Mesendoderm (in vitro differentiated cells): ENCODE data around the gene PCSK1.

Source experiments
- DNase-seq: peaks from one replicate; pipeline ENCODE4 v3.0.0; 2013
- H2AK5ac ChIP-seq: 2 replicates; pipeline ENCODE4 v1.6.1; 2013; ENCODE audit warnings: low read length, inconsistent platforms
- H2BK120ac ChIP-seq: 2 replicates; pipeline ENCODE4 v1.6.1; 2013; ENCODE audit warnings: low read depth, mild to moderate bottlenecking, low read length, moderate library complexity, mixed read lengths
- H2BK15ac ChIP-seq: replicated peaks from 2 replicates; pipeline ENCODE4 v1.6.1; 2013; ENCODE audit warnings: low read depth, mild to moderate bottlenecking, moderate library complexity
- H2BK5ac ChIP-seq: 2 replicates; pipeline ENCODE4 v1.6.1; 2013; ENCODE audit warnings: low read length, inconsistent platforms
- H3K18ac ChIP-seq: 2 replicates; pipeline ENCODE4 v1.6.1; 2013; ENCODE audit warnings: mild to moderate bottlenecking, low read length, mixed read lengths
- H3K23ac ChIP-seq: one replicate; pipeline ENCODE4 v1.6.1; 2013; ENCODE audit warnings: low read length
- H3K27ac ChIP-seq: 2 replicates; pipeline ENCODE4 v1.5.1; 2013; ENCODE audit warnings: low read depth, mild to moderate bottlenecking, inconsistent platforms, low read length, moderate library complexity
- H3K27me3 ChIP-seq: 2 replicates; pipeline ENCODE4 v1.6.1; 2013; ENCODE audit warnings: low read length, control low read depth, mild to moderate bottlenecking, inconsistent platforms; ENCODE audit not compliant: insufficient read depth, poor library complexity
- H3K36me3 ChIP-seq: 2 replicates; pipeline ENCODE4 v1.6.1; 2013; ENCODE audit warnings: low read length, inconsistent platforms; ENCODE audit not compliant: control insufficient read depth, insufficient read depth
- H3K4ac ChIP-seq: one replicate; pipeline ENCODE4 v1.6.1; 2013; ENCODE audit warnings: low read depth, mild to moderate bottlenecking, low read length, moderate library complexity
- H3K4me1 ChIP-seq: 2 replicates; pipeline ENCODE4 v1.6.1; 2013; ENCODE audit warnings: low read depth, low read length, inconsistent platforms; ENCODE audit not compliant: control insufficient read depth
- H3K4me2 ChIP-seq: 2 replicates; pipeline ENCODE4 v1.6.1; 2013; ENCODE audit warnings: low read length
- H3K4me3 ChIP-seq: 2 replicates; pipeline ENCODE4 v1.5.1; 2013; ENCODE audit warnings: mild to moderate bottlenecking, low read length
- H3K56ac ChIP-seq: one replicate; pipeline ENCODE4 v1.6.1; 2013; ENCODE audit warnings: low read length
- H3K79me1 ChIP-seq: 2 replicates; pipeline ENCODE4 v1.6.1; 2013; ENCODE audit warnings: low read length, inconsistent platforms
- H3K79me2 ChIP-seq: 2 replicates; pipeline ENCODE4 v1.6.1; 2013; ENCODE audit warnings: mild to moderate bottlenecking, low read length; ENCODE audit not compliant: control insufficient read depth, insufficient read depth
- H3K9ac ChIP-seq: 2 replicates; pipeline ENCODE4 v1.6.1; 2013; ENCODE audit warnings: low read length, inconsistent platforms
- H4K5ac ChIP-seq: one replicate; pipeline ENCODE4 v1.6.1; 2013; ENCODE audit warnings: low read length
- H4K8ac ChIP-seq: one replicate; pipeline ENCODE4 v1.6.1; 2013; ENCODE audit warnings: low read depth, mild to moderate bottlenecking, control low read depth, low read length, moderate library complexity
- WGBS: extraction: QIAGEN DNeasy Blood & Tissue Kit; methylation state at CpG from one replicate; pipeline ENCODE4 v1.1.7; 2013; ENCODE audit warnings: low lambda C conversion rate, missing lambda C conversion rate; ENCODE audit not compliant: insufficient coverage; ENCODE audit errors: extremely low coverage; 5-methylcytosine and 5-hydroxymethylcytosine counted together

Gene PCSK1

GRCh38 chr5:96387616-96388015, 45.4 kb downstream of the PCSK1 start:
- Histone ChIP-seq H2BK120ac (no peak overlapping the region), H3K4me1 (no peaks in the 10 kb centered on the region), H3K9ac (no peak overlapping the region), H3K79me2 (no peaks in the 10 kb centered on the region), H3K4ac (no peak overlapping the region), H3K56ac (no peak overlapping the region), H2BK15ac (no peak overlapping the region), H3K4me3 (no peak overlapping the region), H3K27me3 (no peaks in the 10 kb centered on the region), H3K79me1 (no peaks in the 10 kb centered on the region), H3K36me3 (no peaks in the 10 kb centered on the region), H2AK5ac (no peak overlapping the region), H4K8ac (no peak overlapping the region), H3K27ac (no peak overlapping the region), H3K4me2 (no peak overlapping the region), H4K5ac (no peak overlapping the region), H3K18ac (no peak overlapping the region), H3K23ac (no peak overlapping the region), H2BK5ac (no peak overlapping the region)
- WGBS: no CpG with 5 or more reads among the region's 2 CpGs
- DNase-seq: no peak

GRCh38 chr5:96385538-96385937, 47.5 kb downstream of the PCSK1 start:
- Histone ChIP-seq H4K5ac (no peak overlapping the region), H3K23ac (no peak overlapping the region), H2BK5ac (no peak overlapping the region), H3K79me1 (no peaks in the 10 kb centered on the region), H3K79me2 (no peaks in the 10 kb centered on the region), H3K4me2 (no peak overlapping the region), H3K27ac (no peak overlapping the region), H3K18ac (no peak overlapping the region), H3K4me1 (no peaks in the 10 kb centered on the region), H3K36me3 (no peaks in the 10 kb centered on the region), H3K56ac (no peak overlapping the region), H2AK5ac (no peak overlapping the region), H2BK15ac (no peak overlapping the region), H3K4me3 (no peak overlapping the region), H3K9ac (no peak overlapping the region), H3K27me3 (no peaks in the 10 kb centered on the region), H2BK120ac (no peak overlapping the region), H4K8ac (no peak overlapping the region), H3K4ac (no peak overlapping the region)
- DNase-seq: no peak
- WGBS: no CpG with 5 or more reads among the region's 1 CpG

GRCh38 chr5:96384353-96384752, 48.7 kb downstream of the PCSK1 start:
- Histone ChIP-seq H2BK120ac (no peak overlapping the region), H3K79me1 (no peaks in the 10 kb centered on the region), H3K9ac (no peak overlapping the region), H3K4me3 (no peak overlapping the region), H3K4me1 (no peaks in the 10 kb centered on the region), H3K79me2 (no peaks in the 10 kb centered on the region), H3K23ac (no peak overlapping the region), H4K8ac (no peak overlapping the region), H2AK5ac (no peak overlapping the region), H2BK5ac (no peak overlapping the region), H3K27ac (no peak overlapping the region), H3K18ac (no peak overlapping the region), H3K4ac (no peak overlapping the region), H3K56ac (no peak overlapping the region), H2BK15ac (no peak overlapping the region), H3K27me3 (no peaks in the 10 kb centered on the region), H3K4me2 (no peak overlapping the region), H3K36me3 (no peaks in the 10 kb centered on the region), H4K5ac (no peak overlapping the region)
- peak; percentile 4 for DNase-seq
- WGBS: no CpG with 5 or more reads among the region's 3 CpGs

GRCh38 chr5:96381526-96381925, 51.5 kb downstream of the PCSK1 start:
- no peak overlapping the region for H4K8ac ChIP-seq
- no CpG with 5 or more reads among the region's 5 CpGs for WGBS
- H3K27ac ChIP-seq: no peak overlapping the region
- H3K4me1 ChIP-seq: no peaks in the 10 kb centered on the region
- no peak overlapping the region for H3K23ac ChIP-seq
- H3K4me3 ChIP-seq: no peak overlapping the region
- no peak overlapping the region for H3K4ac ChIP-seq
- peak; percentile 14 for DNase-seq
- H2BK15ac ChIP-seq: no peak overlapping the region
- H3K18ac ChIP-seq: no peak overlapping the region
- H3K9ac ChIP-seq: no peak overlapping the region
- no peaks in the 10 kb centered on the region for H3K27me3 ChIP-seq
- H3K36me3 ChIP-seq: no peaks in the 10 kb centered on the region
- H3K56ac ChIP-seq: no peak overlapping the region
- no peaks in the 10 kb centered on the region for H3K79me1 ChIP-seq
- H3K79me2 ChIP-seq: no peaks in the 10 kb centered on the region
- H2BK120ac ChIP-seq: no peak overlapping the region
- no peak overlapping the region for H2AK5ac ChIP-seq
- no peak overlapping the region for H2BK5ac ChIP-seq
- no peak overlapping the region for H4K5ac ChIP-seq
- H3K4me2 ChIP-seq: no peak overlapping the region

GRCh38 chr5:96379896-96380295, 53.2 kb downstream of the PCSK1 start:
- H2BK120ac ChIP-seq: no peak overlapping the region
- no peak overlapping the region for H3K23ac ChIP-seq
- H3K56ac ChIP-seq: no peak overlapping the region
- no peak overlapping the region for H3K18ac ChIP-seq
- no peak overlapping the region for H3K4me2 ChIP-seq
- no peak overlapping the region for H3K4me3 ChIP-seq
- no peak overlapping the region for H3K9ac ChIP-seq
- H4K5ac ChIP-seq: no peak overlapping the region
- no peak overlapping the region for H2AK5ac ChIP-seq
- no peaks in the 10 kb centered on the region for H3K79me2 ChIP-seq
- no peaks in the 10 kb centered on the region for H3K36me3 ChIP-seq
- DNase-seq: no peak
- H2BK15ac ChIP-seq: no peak overlapping the region
- no peaks in the 10 kb centered on the region for H3K27me3 ChIP-seq
- no peak overlapping the region for H3K27ac ChIP-seq
- no peak overlapping the region for H2BK5ac ChIP-seq
- no peak overlapping the region for H4K8ac ChIP-seq
- H3K79me1 ChIP-seq: no peaks in the 10 kb centered on the region
- no peaks in the 10 kb centered on the region for H3K4me1 ChIP-seq
- H3K4ac ChIP-seq: no peak overlapping the region
- no CpG with 5 or more reads among the region's 5 CpGs for WGBS

GRCh38 chr5:96377597-96377996, 55.5 kb downstream of the PCSK1 start:
- Histone ChIP-seq H4K8ac (no peak overlapping the region), H3K4me3 (no peak overlapping the region), H3K27ac (no peak overlapping the region), H3K9ac (no peak overlapping the region), H3K4me1 (no peaks in the 10 kb centered on the region), H3K23ac (no peak overlapping the region), H3K36me3 (no peaks in the 10 kb centered on the region), H3K18ac (no peak overlapping the region), H2AK5ac (no peak overlapping the region), H3K27me3 (no peaks in the 10 kb centered on the region), H3K4me2 (no peak overlapping the region), H3K79me1 (no peaks in the 10 kb centered on the region), H2BK5ac (no peak overlapping the region), H2BK15ac (no peak overlapping the region), H2BK120ac (no peak overlapping the region), H4K5ac (no peak overlapping the region), H3K79me2 (no peaks in the 10 kb centered on the region), H3K56ac (no peak overlapping the region), H3K4ac (no peak overlapping the region)
- DNase-seq: no peak
